Body of pancreas (tissue), 4 donors: ENCODE results near the gene GTF2F2.

Experiments used
- POLR2A ChIP-seq, 3 donors: fragments of 450-650 bp; IDR thresholded peaks; one replicate each; pipeline ENCODE4 v1.6.1; 2016; ENCODE audit warnings: antibody characterized with exemption in 3 of 3, mild to moderate bottlenecking in 2 of 3
- TF ChIP-seq, protein P1 (sequence below), 7 experiments: fragments of 450-650 bp in 4 of 7; fragments of 200-600 bp in 3 of 7; sonication (generic) in 3 of 7; IDR thresholded peaks; one replicate each; pipeline ENCODE4 v1.5.1; 2016 to 2019; ENCODE audit warnings: antibody characterized with exemption in 7 of 7

DNA sequence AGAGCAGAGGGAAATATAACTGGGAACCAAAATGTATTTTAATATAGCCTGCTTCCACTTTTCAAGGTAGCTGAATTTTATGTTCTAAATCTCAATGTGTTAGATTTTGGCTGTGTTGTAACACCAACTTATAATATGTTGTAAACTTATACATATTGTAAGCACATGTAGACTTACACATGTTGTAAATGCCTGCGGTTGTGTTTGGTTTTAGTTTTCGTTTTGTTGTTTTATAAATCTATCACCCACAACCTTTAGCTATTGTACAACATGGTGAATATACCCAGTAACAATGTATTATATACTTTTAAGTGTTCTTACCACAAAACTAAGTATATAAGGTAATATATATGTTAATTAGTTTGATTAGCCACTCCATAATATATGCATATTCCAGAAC is 65.0 kb downstream of the GTF2F2 start:
- TF ChIP-seq, protein P1, sequence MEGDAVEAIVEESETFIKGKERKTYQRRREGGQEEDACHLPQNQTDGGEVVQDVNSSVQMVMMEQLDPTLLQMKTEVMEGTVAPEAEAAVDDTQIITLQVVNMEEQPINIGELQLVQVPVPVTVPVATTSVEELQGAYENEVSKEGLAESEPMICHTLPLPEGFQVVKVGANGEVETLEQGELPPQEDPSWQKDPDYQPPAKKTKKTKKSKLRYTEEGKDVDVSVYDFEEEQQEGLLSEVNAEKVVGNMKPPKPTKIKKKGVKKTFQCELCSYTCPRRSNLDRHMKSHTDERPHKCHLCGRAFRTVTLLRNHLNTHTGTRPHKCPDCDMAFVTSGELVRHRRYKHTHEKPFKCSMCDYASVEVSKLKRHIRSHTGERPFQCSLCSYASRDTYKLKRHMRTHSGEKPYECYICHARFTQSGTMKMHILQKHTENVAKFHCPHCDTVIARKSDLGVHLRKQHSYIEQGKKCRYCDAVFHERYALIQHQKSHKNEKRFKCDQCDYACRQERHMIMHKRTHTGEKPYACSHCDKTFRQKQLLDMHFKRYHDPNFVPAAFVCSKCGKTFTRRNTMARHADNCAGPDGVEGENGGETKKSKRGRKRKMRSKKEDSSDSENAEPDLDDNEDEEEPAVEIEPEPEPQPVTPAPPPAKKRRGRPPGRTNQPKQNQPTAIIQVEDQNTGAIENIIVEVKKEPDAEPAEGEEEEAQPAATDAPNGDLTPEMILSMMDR (IDR thresholded peaks at IDR 0.05), result no peak
- TF ChIP-seq POLR2A (IDR thresholded peaks at IDR 0.05), result no peak
